C4-2B (cell line): ENCODE data around the gene ADAP1.

ENCODE experiments used
- H3K27ac ChIP-seq: fragments of 450-650 bp; 2 replicates; pipeline ENCODE4 v1.5.1; 2017
- CTCF ChIP-seq: fragments of 450-650 bp; conservative IDR thresholded peaks from 2 replicates; pipeline ENCODE4 v1.5.1; 2017; ENCODE audit warnings: mild to moderate bottlenecking
- ZFX ChIP-seq: fragments of 450-650 bp; IDR thresholded peaks from 2 replicates; pipeline ENCODE4 v1.6.1; 2017

Gene ADAP1

GRCh38 chr7:898855-899681 is 55.4 kb downstream of the ADAP1 start:
- no peak overlapping the region for H3K27ac ChIP-seq
- TF ChIP-seq ZFX (no peak), CTCF (no peak)

DNA sequence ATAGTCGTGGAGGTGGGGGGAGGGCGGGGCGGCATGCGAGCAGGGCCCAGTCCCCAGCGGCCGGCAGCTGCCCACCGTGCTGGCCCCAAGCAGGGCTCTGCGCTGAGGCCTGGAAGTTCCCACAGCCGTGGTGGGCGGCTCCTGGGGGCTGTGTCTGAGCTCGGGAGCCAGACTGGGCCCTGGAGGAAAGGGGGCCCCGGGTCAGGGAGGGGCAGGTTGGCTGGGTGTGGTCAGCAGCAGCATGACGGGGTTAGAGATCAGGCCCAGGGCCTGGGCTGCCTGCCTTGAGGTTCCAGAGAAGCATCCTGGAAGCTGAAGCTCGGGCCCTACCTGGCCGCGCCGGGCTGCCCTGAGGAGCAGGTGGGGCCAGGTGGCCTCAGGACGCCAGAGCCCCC is 56.0 kb downstream of the ADAP1 start:
- TF ChIP-seq CTCF (no peak), ZFX (no peak)
- H3K27ac ChIP-seq = no peak overlapping the region; the same call in 1 of the 2 replicates

GRCh38 chr7:897771-898376 is 56.6 kb downstream of the ADAP1 start:
- peak overlapping the region; percentile 31 for H3K27ac ChIP-seq
- TF ChIP-seq CTCF (no peak), ZFX (no peak)

GRCh38 chr7:897086-897485 is 57.4 kb downstream of the ADAP1 start:
- TF ChIP-seq CTCF (no peak), ZFX (no peak)

DNA sequence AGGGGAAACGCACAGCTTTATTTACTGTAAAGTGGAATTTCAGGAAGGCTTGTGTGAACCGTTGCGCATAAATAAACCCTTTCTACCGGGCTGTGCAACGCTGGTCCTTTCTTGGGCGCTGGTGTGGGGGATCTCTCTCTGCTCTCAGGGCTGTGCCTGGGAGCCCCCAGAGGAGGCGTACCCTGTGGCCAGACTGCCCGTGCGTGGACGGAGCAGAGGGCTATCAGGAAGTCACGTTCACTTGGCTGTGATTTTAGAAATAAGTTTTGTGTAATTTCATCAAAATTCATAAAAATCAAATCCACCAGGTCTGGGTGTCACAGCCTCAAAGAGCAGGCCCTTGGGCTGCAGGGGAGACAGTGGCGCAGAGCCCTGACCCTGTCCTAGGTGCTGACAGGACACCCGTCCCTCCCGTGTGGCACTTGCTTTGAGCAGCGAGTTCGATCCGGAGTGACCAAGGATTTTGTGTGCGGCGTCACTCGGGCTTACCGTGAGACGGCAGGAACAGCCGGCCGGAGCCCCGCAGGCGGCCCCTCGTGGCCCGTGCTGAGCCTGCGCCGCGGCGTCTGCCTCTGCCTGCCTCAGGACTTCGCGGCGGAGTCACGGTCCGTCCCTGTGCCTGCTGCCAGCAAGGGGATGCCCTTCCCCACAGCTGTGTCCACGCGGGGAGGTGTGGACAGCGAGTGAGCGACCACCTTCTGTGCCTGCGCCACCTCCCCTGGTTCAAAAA is 58.0 kb downstream of the ADAP1 start:
- H3K27ac ChIP-seq = no peak overlapping the region
- TF ChIP-seq ZFX = no peak
- no peak for TF ChIP-seq CTCF

More at GRCh38 chr7:897086-897485, 57.4 kb downstream of the ADAP1 start:
- peak overlapping the region; percentile 31 for H3K27ac ChIP-seq

GRCh38 chr7:895451-896052 is 58.9 kb downstream of the ADAP1 start:
- H3K27ac ChIP-seq = no peak overlapping the region
- no peak for TF ChIP-seq CTCF
- no peak for TF ChIP-seq ZFX
